Esophagus squamous epithelium (tissue), 4 donors: ENCODE measurements around the gene CDR2L.

ENCODE experiments used
- CTCF ChIP-seq, 6 experiments: fragments of 450-650 bp in 4 of 6; fragments of 200-600 bp in 2 of 6; sonication (generic) in 2 of 6; IDR thresholded peaks; one replicate each; pipeline ENCODE4 v1.5.1; 2016 to 2019; ENCODE audit warnings: antibody characterized with exemption in 6 of 6, mild to moderate bottlenecking in 4 of 6, moderate library complexity in 4 of 6
- POLR2A ChIP-seq, 4 donors: fragments of 450-650 bp; IDR thresholded peaks; one replicate each; pipeline ENCODE4 v1.6.1; 2017; ENCODE audit warnings: antibody characterized with exemption in 4 of 4, mild to moderate bottlenecking in 4 of 4, moderate library complexity in 3 of 4

DNA sequence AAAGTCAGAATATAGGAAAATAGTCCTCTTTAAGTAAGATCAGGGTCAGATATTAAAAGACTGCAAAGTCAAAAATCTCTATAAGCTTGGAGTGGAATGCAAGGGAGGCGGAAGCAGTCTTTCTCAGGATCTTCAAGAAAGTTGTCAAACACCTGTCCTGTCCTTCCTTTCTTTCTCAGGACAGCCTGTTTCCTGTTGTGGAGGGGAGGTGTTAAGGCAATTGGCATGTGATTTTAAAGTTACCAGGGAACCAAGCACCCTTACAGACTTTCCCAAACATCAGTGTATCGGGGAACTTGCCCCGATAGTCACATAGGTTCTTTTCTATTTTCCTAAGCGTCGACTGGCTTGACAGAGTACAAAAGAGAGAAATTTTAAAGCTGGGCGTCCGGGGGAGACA, 57.3 kb downstream of the CDR2L start:
- TF ChIP-seq CTCF (IDR thresholded peaks at IDR 0.05) (no peak), POLR2A (IDR thresholded peaks at IDR 0.05) (no peak)
